ENCODE measurements around the gene ERG28. TPM values are rescaled to one million over a fixed set of nuclear protein-coding genes. Genes with fewer than 3 reads are reported as not detected.
A peak's percentile ranks its signal among the peaks of the same experiment; 100 is the strongest.

Gene ERG28
- polyA plus RNA-seq, 3 donors = 1.6 to 8.2 (median 5.7) TPM

- Mint-ChIP-seq H3K27me3 (ENCODE audit: low read depth in 3 of 3) (peaks cover 0 to 1% (median 0%) of the 10 kb centered on the region in 3 donors), H3K27ac (peak overlapping the region; percentile 85 to 99 (median 95)), H3K4me1 (peaks cover 19% of the 10 kb centered on the region), H3K36me3 (peaks cover 11 to 14% of the 10 kb centered on the region in 2 donors), H3K4me3 (peak overlapping the region; percentile 94 to 97), H3K9me3 (no peaks in the 10 kb centered on the region)
- H3K27ac ChIP-seq (ENCODE audit: low read depth in 1 of 2, low read length in 2 of 2) = peak overlapping the region; percentile 83 to 92
- H4K20me1 ChIP-seq (ENCODE audit: insufficient read depth, low read length) = no peaks in the 10 kb centered on the region
- no peaks in the 10 kb centered on the region for H3K9me3 ChIP-seq (replicated peaks in 1 of 2; ENCODE audit: control insufficient read depth in 1 of 2, insufficient read depth in 1 of 2, low read length in 2 of 2)
- H3K4me2 ChIP-seq (replicated peaks; ENCODE audit: extremely low read depth, low read length, poor library complexity, severe bottlenecking) = peak overlapping the region; percentile 93
- H3K9ac ChIP-seq (ENCODE audit: insufficient read depth, low read length, poor library complexity, severe bottlenecking) = peak overlapping the region; percentile 78
- peaks cover 12 to 19% of the 10 kb centered on the region in 2 donors for H3K4me1 ChIP-seq (ENCODE audit: control insufficient read depth in 1 of 2, insufficient read depth in 2 of 2, low read length in 2 of 2)
- H3K4me3 ChIP-seq (replicated peaks in 1 of 3; ENCODE audit: low read depth in 2 of 3, low read length in 3 of 3) = peak overlapping the region; percentile 54 to 95 (median 82)
- H3K36me3 ChIP-seq (replicated peaks in 1 of 2; ENCODE audit: control insufficient read depth in 1 of 2, insufficient read depth in 2 of 2, low read length in 2 of 2) = peaks cover 2 to 26% of the 10 kb centered on the region in 2 donors
- WGBS (ENCODE audit: insufficient coverage) = 0% methylated on average over 9 of the region's 18 CpGs
- no peak for TF ChIP-seq CTCF (IDR thresholded peaks at IDR 0.05)
- H3K79me2 ChIP-seq (ENCODE audit: insufficient read depth, low read length) = peaks cover 7% of the 10 kb centered on the region
- H2AFZ ChIP-seq (ENCODE audit: insufficient read depth, low read depth, low read length, poor library complexity, severe bottlenecking) = peak overlapping the region; percentile 99
- no peak for DNase-seq
- no peaks in the 10 kb centered on the region for H3K27me3 ChIP-seq (ENCODE audit: control insufficient read depth in 2 of 2, insufficient read depth in 2 of 2, low read length in 2 of 2)
- intact Hi-C loops (cut with micrococcal nuclease) = no loop called here
These were observed 781 bp upstream of the ERG28 start for GRCh38 chr14:75661499-75661814.

- Histone ChIP-seq H3K4me3 (replicated peaks in 1 of 3; ENCODE audit: low read depth in 2 of 3, low read length in 3 of 3) (peak overlapping the region; percentile 54 to 95 (median 82)), H2AFZ (ENCODE audit: insufficient read depth, low read depth, low read length, poor library complexity, severe bottlenecking) (peak overlapping the region; percentile 99), H3K27ac (ENCODE audit: low read depth in 1 of 2, low read length in 2 of 2) (peak overlapping the region; percentile 83 to 92), H3K27me3 (ENCODE audit: control insufficient read depth in 2 of 2, insufficient read depth in 2 of 2, low read length in 2 of 2) (no peaks in the 10 kb centered on the region), H3K4me1 (ENCODE audit: control insufficient read depth in 1 of 2, insufficient read depth in 2 of 2, low read length in 2 of 2) (peaks cover 12 to 19% of the 10 kb centered on the region in 2 donors), H3K79me2 (ENCODE audit: insufficient read depth, low read length) (peaks cover 7% of the 10 kb centered on the region), H3K9ac (ENCODE audit: insufficient read depth, low read length, poor library complexity, severe bottlenecking) (peak overlapping the region; percentile 78), H3K9me3 (replicated peaks in 1 of 2; ENCODE audit: control insufficient read depth in 1 of 2, insufficient read depth in 1 of 2, low read length in 2 of 2) (no peaks in the 10 kb centered on the region), H3K4me2 (replicated peaks; ENCODE audit: extremely low read depth, low read length, poor library complexity, severe bottlenecking) (peak overlapping the region; percentile 93), H4K20me1 (ENCODE audit: insufficient read depth, low read length) (no peaks in the 10 kb centered on the region), H3K36me3 (replicated peaks in 1 of 2; ENCODE audit: control insufficient read depth in 1 of 2, insufficient read depth in 2 of 2, low read length in 2 of 2) (peaks cover 4 to 32% of the 10 kb centered on the region in 2 donors)
- 0% methylated on average over 2 of the region's 4 CpGs for WGBS (ENCODE audit: insufficient coverage)
- Mint-ChIP-seq H3K4me1 (peaks cover 19% of the 10 kb centered on the region), H3K9me3 (no peaks in the 10 kb centered on the region), H3K27me3 (ENCODE audit: low read depth in 3 of 3) (peaks cover 0 to 1% (median 0%) of the 10 kb centered on the region in 3 donors), H3K27ac (peak overlapping the region; percentile 93 to 99 (median 96)), H3K4me3 (peak overlapping the region; percentile 94 to 97), H3K36me3 (peaks cover 15 to 23% of the 10 kb centered on the region in 2 donors)
- no peak for TF ChIP-seq CTCF (IDR thresholded peaks at IDR 0.05)
- intact Hi-C loops (cut with micrococcal nuclease) = no loop called here
- no peak for DNase-seq
These were observed 442 bp downstream of the ERG28 start for GRCh38 chr14:75660238-75660629.
